ENCODE measurements around the gene WDFY3. TPM values are rescaled to one million over a fixed set of nuclear protein-coding genes. Genes with fewer than 3 reads are reported as not detected.

Gene WDFY3
- total and polyA plus RNA-seq, 2 of the 4 experiments (the other 2 are of a cell fraction) = 12.5 to 58.1 TPM

DNA sequence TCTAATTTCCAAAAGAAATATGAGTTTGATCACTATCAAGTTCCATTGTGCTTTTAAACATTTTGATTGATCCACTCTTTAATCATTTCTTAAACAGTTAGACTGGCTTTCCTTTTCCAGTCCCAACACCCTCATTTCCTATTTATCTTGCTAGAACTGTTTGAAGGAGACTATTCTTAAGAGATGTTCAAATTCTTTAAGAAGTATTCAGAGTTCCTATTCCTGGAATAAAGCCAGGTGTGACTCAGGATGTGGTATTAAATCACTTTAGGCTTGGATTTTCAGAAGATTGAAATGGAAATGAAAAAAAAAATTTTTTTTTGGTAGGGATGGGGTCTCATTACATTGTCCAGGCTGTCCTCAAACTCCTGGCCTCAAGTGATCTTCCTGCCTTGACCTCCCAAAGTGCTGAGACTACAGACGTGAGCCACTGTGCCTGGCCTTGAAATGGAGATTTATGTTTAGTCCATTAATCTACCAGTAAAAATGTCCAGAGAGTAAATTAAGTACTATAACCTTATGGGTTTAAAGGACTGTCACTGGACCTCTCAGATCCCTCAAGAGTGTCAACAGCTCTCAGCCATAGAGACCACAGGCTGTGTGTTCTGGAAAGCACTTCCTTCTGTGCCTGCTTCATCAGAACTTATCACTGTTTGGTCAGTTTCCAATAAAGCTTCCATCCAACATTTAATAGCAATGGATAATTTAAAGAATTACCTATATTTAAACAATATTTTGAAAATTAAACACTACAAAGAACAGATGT lies 292.8 kb downstream of the WDFY3 start:
- Histone ChIP-seq H2AK5ac (ENCODE audit: low read depth, low read length) (peak overlapping the region; percentile 84; the same call in 1 of the 2 replicates), H3K79me1 (ENCODE audit: low read depth in 1 of 2, low read length in 2 of 2) (0 out of 4 replicates have a peak, but pooled peaks cover 0 to 6% of the 10 kb centered on the region in 2 experiments), H3K27ac (ENCODE audit: insufficient read depth, low read length) (peak overlapping the region; percentile 55; the same call in 1 of the 2 replicates), H4K91ac (ENCODE audit: insufficient read depth, low read depth, low read length) (no peak overlapping the region), H4K8ac (ENCODE audit: low read depth in 2 of 2, low read length in 2 of 2) (peak overlapping the region; percentile 40 to 64; a peak in 2 of 4 replicates), H2AFZ (replicated peaks; ENCODE audit: low read length, poor library complexity) (no peak overlapping the region), H3K14ac (replicated peaks; ENCODE audit: low read depth, low read length) (peak overlapping the region; percentile 24), H3K56ac (ENCODE audit: extremely low read depth, insufficient read depth, low read length) (no peak overlapping the region), H3K9me1 (ENCODE audit: insufficient read depth, low read length) (peaks cover 13% of the 10 kb centered on the region), H3K4me2 (ENCODE audit: low read depth, low read length) (peak overlapping the region; percentile 23; the same call in 1 of the 2 replicates), H3K36me3 (ENCODE audit: control insufficient read depth, insufficient read depth, low read length) (peaks cover 28% of the 10 kb centered on the region), H4K20me1 (ENCODE audit: insufficient read depth, low read length) (0 out of 2 replicates have a peak, but pooled peaks cover 3% of the 10 kb centered on the region), H2BK120ac (ENCODE audit: low read depth, low read length) (0 out of 2 replicates have a peak overlapping the region, but pooled peaks have one; percentile 36), H2BK5ac (ENCODE audit: low read depth, low read length, poor library complexity, severe bottlenecking) (peak overlapping the region; percentile 56), H3K18ac (ENCODE audit: low read depth, low read length) (peak overlapping the region; percentile 84; the same call in 1 of the 2 replicates), H3K9me3 (ENCODE audit: control insufficient read depth, insufficient read depth, low read length) (no peaks in the 10 kb centered on the region), H3K27me3 (ENCODE audit: control insufficient read depth, insufficient read depth, low read length) (no peaks in the 10 kb centered on the region), H2BK15ac (ENCODE audit: low read depth, low read length) (peak overlapping the region; percentile 67; the same call in 1 of the 3 replicates), H3K4me3 (ENCODE audit: insufficient read depth, low read depth, low read length) (no peak overlapping the region), H3K23ac (ENCODE audit: low read depth, low read length) (no peak overlapping the region), H3K4ac (ENCODE audit: low read depth, low read length) (peak overlapping the region; percentile 65), H2AK9ac (replicated peaks; ENCODE audit: low read depth, low read length, poor library complexity) (no peak overlapping the region), H2BK20ac (ENCODE audit: low read depth, low read length) (peak overlapping the region; percentile 61; the same call in 1 of the 2 replicates), H4K5ac (ENCODE audit: low read depth, low read length) (peak overlapping the region; percentile 83; the same call in 1 of the 2 replicates), H3K9ac (ENCODE audit: low read depth, low read length) (no peak overlapping the region), H3K4me1 (ENCODE audit: control insufficient read depth, insufficient read depth, low read length) (peaks cover 10% of the 10 kb centered on the region)
- dilution Hi-C loops (cut with HindIII; ENCODE audit: low sequenced_read_pairs, unreplicated experiment) = no loop called here
- CTCF ChIA-PET = interaction anchor here (0.7 kb wide), 1 partner anchor 11 kb away, joined by 3 read pairs; no protein-coding TSS in a partner anchor
- WGBS, 2 experiments (ENCODE audit: extremely low coverage in 2 of 2, insufficient read length in 1 of 2) = no CpG with 5 or more reads among the region's 1 CpG
- ATAC-seq (ENCODE audit: low read depth) (peak; percentile 85), DNase-seq (peak; percentile 92)
- no TSS peak for BruUV-seq (replicated peaks)
- POLR2A ChIA-PET (ENCODE audit: unreplicated experiment) = no interaction called here
- intact Hi-C loops (cut with micrococcal nuclease) = loop anchor here (5.0 kb wide), 1 partner anchor 91 kb away; the partner anchor contains the start of gene CDS1
- TF ChIP-seq FOS (IDR thresholded peaks at IDR 0.05; ENCODE audit: low read depth, low read length) = 0 out of 2 replicates have a peak, but pooled peaks have one; percentile 14
- no peak for TF ChIP-seq RAD21 (IDR thresholded peaks at IDR 0.05; ENCODE audit: low read length)
- in situ Hi-C loops (cut with MboI; ENCODE audit: low sequenced_read_pairs) = no loop called here
